H7 (cell line): ENCODE measurements around the gene MEP1A. TPM values are rescaled to one million over a fixed set of nuclear protein-coding genes. Genes with fewer than 3 reads are reported as not detected.
A peak's percentile ranks its signal among the peaks of the same experiment; 100 is the strongest.
"Not testable (repeated sequence)": the region's sequence is repeated elsewhere in the genome, so short reads cannot be mapped to it uniquely, and the experiment has no call there.

Source experiments
- DNase-seq: peaks from one replicate; pipeline ENCODE4 v3.0.0; 2012
- H3K27me3 ChIP-seq: 2 replicates; pipeline ENCODE4 v1.6.0; 2011; ENCODE audit warnings: mild to moderate bottlenecking, low read length; ENCODE audit not compliant: control insufficient read depth, insufficient read depth
- H3K36me3 ChIP-seq: replicated peaks from 2 replicates; pipeline ENCODE4 v1.5.1; 2011; ENCODE audit warnings: low read length; ENCODE audit not compliant: control insufficient read depth, insufficient read depth
- H3K4me3 ChIP-seq: 2 replicates; pipeline ENCODE4 v1.5.1; 2011; ENCODE audit warnings: low read depth, mild to moderate bottlenecking, control low read depth, low read length, moderate library complexity; ENCODE audit not compliant: insufficient read depth
- total RNA-seq: library from RNA; depleted of rRNA; stranded (reverse); fragments of >200 nt; shearing (Covaris generic); gene quantifications from 2 replicates; pipeline ENCODE4 v1.2.3, GENCODE V29; 2014

MEP1A gene
- total RNA-seq, 1 experiment from 2014 or later = not detected

DNA sequence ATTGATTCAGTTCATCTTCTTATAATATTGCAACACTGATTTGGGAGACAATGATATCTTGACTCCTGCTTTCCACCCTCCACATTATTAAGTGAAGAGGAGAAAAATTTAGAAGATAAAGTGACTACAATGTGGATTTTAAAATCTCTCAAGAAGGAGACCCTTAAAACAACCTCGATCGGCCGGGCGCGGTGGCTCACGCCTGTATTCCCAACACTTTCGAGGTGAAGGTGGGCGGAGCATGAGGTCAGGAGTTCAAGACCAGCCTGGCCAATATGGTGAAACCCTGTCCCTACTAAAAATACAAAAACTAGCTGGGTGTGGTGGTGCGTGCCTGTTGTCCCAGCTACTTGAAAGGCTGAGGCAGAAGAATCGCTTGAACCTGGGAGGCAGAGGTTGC, 28.9 kb upstream of the MEP1A start:
- H3K4me3 ChIP-seq, H3K36me3 ChIP-seq, DNase-seq, H3K27me3 ChIP-seq: not testable (repeated sequence)

DNA sequence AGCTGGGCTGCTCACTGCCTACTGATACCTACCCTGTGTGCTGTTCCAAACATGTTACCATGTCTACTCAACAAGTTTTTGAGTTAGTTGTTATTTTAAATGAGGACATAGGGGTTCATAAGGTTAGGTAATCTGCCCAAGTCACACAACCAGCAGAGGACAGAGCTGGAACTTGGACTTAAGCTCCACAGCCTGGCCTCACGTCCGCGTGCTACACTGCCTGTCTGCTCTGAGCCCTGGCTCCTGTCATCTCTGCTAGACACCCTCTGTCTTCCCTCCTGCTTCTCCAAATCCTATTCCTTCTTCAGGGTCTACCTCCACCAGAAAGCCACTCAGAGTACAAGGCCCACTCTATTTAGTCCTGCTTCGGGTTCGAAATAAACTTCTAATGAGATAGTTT, 28.2 kb upstream of the MEP1A start:
- Histone ChIP-seq H3K36me3 (no peaks in the 10 kb centered on the region), H3K27me3 (no peaks in the 10 kb centered on the region), H3K4me3 (no peak overlapping the region)
- no peak for DNase-seq

GRCh38 chr6:46772016-46772415, 21.2 kb upstream of the MEP1A start:
- no peak overlapping the region for H3K4me3 ChIP-seq
- H3K36me3 ChIP-seq = no peaks in the 10 kb centered on the region
- no peak for DNase-seq
- no peaks in the 10 kb centered on the region for H3K27me3 ChIP-seq

- no peaks in the 10 kb centered on the region for H3K36me3 ChIP-seq
- DNase-seq = no peak
- no peak overlapping the region for H3K4me3 ChIP-seq
- no peaks in the 10 kb centered on the region for H3K27me3 ChIP-seq
Observed at GRCh38 chr6:46772762-46773161, 20.4 kb upstream of the MEP1A start.

DNA sequence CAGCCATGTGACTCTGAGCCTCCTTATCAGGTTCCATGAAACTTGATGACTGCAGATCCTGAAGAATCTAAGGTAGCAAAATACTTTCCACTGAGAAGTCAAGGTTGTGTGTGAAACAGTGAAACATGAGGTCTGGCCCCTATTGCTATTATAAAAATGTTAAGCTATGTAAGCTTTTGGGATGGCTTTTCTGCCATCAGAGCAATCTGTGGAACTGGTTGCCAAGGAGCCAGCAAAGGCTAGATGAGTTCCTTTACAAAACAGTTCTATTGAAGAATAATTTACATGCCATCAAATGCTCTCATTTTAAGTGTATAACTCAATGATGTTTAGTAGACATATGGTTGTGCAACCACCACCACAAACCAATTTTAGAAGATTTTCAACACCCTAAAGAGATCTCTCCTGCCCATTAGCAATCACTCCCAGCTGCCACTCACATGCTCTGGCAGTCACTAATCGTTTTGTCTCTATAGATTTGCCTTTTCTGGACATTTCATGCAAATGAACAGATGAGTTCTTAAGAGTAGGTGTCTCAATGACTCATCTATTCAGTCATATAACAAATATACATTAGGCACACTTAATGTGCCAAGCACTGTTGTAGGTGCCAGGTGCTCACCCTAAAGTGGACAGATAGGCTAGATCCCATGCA, 19.9 kb upstream of the MEP1A start:
- Histone ChIP-seq H3K4me3 (no peak overlapping the region), H3K36me3 (no peaks in the 10 kb centered on the region), H3K27me3 (no peaks in the 10 kb centered on the region)
- no peak for DNase-seq

DNA sequence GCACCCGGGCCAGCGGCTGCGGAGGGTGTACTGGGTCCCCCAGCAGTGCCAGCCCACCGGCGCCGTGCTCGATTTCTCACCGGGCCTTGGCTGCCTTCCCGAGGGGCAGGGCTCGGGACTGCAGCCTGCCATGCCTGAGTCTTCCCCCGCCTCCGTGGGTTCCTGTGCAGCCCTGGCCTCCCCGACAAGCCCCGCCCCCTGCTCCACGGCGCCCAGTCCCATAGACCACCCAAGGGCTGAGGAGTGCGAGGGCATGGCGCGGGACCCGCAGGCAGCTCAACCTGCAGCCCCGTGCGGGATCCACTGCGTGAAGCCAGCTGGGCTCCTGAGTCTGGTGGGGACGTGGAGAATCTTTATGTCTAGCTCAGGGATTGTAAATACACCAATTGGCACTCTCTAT, 18.5 kb upstream of the MEP1A start:
- not testable (repeated sequence) for H3K4me3 ChIP-seq, H3K36me3 ChIP-seq, DNase-seq, H3K27me3 ChIP-seq

DNA sequence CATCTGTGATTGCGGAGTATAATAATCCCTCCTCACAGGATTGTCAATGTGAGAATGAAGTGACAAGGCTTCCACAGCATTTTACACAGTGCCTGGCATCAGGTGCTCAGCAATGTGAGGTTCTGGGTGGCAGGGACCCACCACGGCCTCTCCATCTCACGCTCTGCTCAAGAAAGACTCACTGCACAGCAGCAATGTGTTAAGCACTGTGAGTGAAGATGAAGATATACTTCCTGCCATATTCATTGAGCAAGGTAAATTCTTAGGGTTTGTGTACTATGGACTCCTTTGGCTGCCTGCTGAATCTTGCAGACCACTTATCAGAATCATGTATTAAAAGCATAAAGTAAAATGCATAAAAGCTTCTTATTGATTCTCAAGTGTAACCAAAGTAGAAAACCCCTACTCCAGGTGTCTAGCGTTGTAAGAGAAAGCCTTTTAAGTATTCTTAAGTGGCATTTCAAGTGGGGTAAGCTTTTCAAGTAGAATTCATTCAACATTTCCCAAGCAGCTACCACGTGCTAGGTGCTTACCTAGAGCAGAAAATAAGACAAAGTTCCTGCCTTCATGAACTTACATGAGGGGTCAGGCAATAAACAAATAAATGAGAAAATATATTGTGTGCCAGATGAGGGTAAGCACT, 17.0 kb upstream of the MEP1A start:
- no peaks in the 10 kb centered on the region for H3K36me3 ChIP-seq
- no peak overlapping the region for H3K4me3 ChIP-seq
- DNase-seq = no peak
- H3K27me3 ChIP-seq = no peaks in the 10 kb centered on the region

- H3K27me3 ChIP-seq = no peaks in the 10 kb centered on the region
- no peaks in the 10 kb centered on the region for H3K36me3 ChIP-seq
- DNase-seq = no peak
- no peak overlapping the region for H3K4me3 ChIP-seq
Observed at GRCh38 chr6:46777476-46778346, 15.5 kb upstream of the MEP1A start.

GRCh38 chr6:46781478-46782378, 11.5 kb upstream of the MEP1A start:
- Histone ChIP-seq H3K27me3 (no peaks in the 10 kb centered on the region), H3K36me3 (no peaks in the 10 kb centered on the region), H3K4me3 (no peak overlapping the region)
- DNase-seq = peak; percentile 9

DNA sequence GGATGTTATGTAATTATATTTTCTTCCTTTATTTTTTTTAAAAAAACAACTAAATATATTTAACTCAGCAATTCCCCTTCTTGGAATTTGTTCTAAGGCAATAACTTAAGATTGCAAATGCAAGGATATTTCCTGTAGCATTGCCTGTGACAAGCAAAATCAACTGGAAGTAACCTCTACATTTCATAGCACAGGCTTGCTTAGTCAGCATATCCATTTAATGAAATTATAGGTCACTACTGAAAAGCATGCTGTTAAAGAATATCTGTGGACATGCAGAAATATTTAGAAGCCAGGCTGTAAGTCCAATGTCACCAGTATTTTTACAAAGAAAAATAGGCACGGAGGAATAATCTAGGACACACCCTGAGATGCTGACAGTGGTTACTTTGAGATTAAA, 8.7 kb upstream of the MEP1A start:
- Histone ChIP-seq H3K4me3 (no peak overlapping the region), H3K27me3 (no peaks in the 10 kb centered on the region), H3K36me3 (no peaks in the 10 kb centered on the region)
- no peak for DNase-seq

GRCh38 chr6:46787871-46788540, 5.2 kb upstream of the MEP1A start:
- no peaks in the 10 kb centered on the region for H3K36me3 ChIP-seq
- DNase-seq = no peak
- no peak overlapping the region for H3K4me3 ChIP-seq
- H3K27me3 ChIP-seq = no peaks in the 10 kb centered on the region

DNA sequence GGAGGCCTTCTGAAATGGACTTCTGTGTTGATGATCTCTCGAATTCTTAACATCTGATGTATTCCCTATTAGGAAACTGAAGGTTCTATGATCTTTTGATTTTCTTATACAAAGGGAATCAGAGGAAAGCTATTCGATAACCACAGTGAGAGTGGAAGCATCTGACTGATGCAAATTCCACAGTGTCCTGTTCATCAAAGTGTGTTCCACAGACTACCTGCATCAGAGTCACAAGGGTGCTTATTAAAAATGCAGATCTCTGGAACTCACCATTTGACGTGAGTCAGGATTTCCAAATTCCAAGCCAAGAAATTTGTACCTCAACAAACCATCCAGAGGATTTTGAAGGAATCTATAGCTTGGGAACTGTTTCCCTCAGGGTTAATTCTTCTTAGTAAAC, 4.4 kb upstream of the MEP1A start:
- Histone ChIP-seq H3K27me3 (no peaks in the 10 kb centered on the region), H3K36me3 (no peaks in the 10 kb centered on the region), H3K4me3 (no peak overlapping the region)
- DNase-seq = no peak

DNA sequence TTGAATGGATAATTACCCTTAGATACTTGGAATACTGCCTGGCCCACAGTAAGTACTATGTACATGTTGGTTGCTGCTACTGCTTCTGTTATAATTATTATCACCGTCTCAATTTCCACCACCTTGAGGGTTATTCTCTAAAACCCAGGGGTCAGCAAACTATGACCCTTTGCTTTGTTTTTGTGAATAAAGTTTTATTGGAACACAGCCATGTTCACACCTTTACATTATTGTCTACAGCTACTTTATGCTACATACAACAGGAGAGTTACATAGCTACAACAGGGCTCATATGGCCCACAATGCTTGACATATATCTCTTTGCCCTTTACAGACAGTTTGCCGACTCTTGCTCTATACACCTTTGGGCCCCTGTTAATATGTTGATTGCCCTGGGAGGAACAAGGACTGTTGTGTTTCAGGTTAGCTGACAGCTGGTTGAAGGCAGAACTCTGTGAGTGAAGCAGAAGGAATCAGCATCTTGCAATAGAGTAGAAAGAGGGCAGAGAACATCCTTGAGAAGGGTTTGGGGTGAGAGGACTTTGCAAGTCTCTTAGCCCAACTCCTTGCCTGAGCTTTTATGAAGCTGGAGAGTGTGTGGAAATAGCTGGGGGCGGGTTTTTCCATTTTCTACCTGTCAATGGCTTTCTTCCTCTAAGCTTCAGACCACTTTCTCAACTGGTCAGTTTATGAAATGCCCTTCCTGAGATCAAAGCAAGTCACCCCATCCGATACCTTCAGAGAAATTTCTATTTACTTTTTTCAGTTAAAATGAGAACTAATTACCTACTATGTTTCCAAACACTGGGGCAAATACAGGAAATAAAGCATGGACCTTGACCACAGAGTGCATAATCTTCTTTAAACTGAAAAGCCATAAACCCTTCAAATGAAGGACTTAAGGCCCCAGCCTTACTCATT, 3.5 kb upstream of the MEP1A start:
- H3K4me3 ChIP-seq = no peak overlapping the region
- DNase-seq = no peak
- H3K36me3 ChIP-seq = no peaks in the 10 kb centered on the region
- H3K27me3 ChIP-seq = no peaks in the 10 kb centered on the region
